H1 (cell line): Measurements from ENCODE around the gene ACSL3. TPM values are rescaled to one million over a fixed set of nuclear protein-coding genes. Genes with fewer than 3 reads are reported as not detected.

Experiments used
- ATF3 ChIP-seq: IDR thresholded peaks from 2 replicates; pipeline ENCODE4 v1.6.1; 2011; ENCODE audit warnings: low read depth, mild to moderate bottlenecking, low read length; ENCODE audit not compliant: insufficient read depth
- CHD7 ChIP-seq: fragments of 300-600 bp; sonication (generic); IDR thresholded peaks from 2 replicates; pipeline ENCODE4 v1.7.1; 2012; ENCODE audit warnings: low read length, moderate library complexity, mild to moderate bottlenecking, inconsistent platforms; ENCODE audit not compliant: insufficient replicate concordance
- CREB1 ChIP-seq: IDR thresholded peaks from 2 replicates; pipeline ENCODE4 v1.6.1; 2012; ENCODE audit warnings: inconsistent platforms
- EGR1 ChIP-seq: IDR thresholded peaks from 2 replicates; pipeline ENCODE4 v1.6.1; 2011; ENCODE audit warnings: low read depth, low read length, borderline replicate concordance
- HDAC2 ChIP-seq, 2 experiments: fragments of 300-600 bp in 1 of 2; sonication (generic) in 1 of 2; IDR thresholded peaks; 2 replicates each; pipeline ENCODE4 v1.6.1; 2011 to 2012; ENCODE audit warnings: low read depth in 2 of 2, low read length in 2 of 2, mild to moderate bottlenecking in 2 of 2, moderate library complexity in 2 of 2, borderline replicate concordance in 1 of 2, inconsistent platforms in 1 of 2
- JUN ChIP-seq: IDR thresholded peaks from 2 replicates; pipeline ENCODE4 v1.6.1; 2011; ENCODE audit warnings: low read depth, mild to moderate bottlenecking, improper control_type of control experiment, low read length
- KDM4A ChIP-seq: IDR thresholded peaks from one replicate; pipeline ENCODE4 v1.7.1; 2012; ENCODE audit warnings: low read depth, mild to moderate bottlenecking, moderate library complexity, low read length, inconsistent platforms; ENCODE audit not compliant: severe bottlenecking
- RBBP5 ChIP-seq: IDR thresholded peaks from 2 replicates; pipeline ENCODE4 v1.7.1; 2012; ENCODE audit warnings: low read depth, mild to moderate bottlenecking, inconsistent platforms, low read length, moderate library complexity, borderline replicate concordance
- SP1 ChIP-seq: IDR thresholded peaks from 2 replicates; pipeline ENCODE4 v1.6.1; 2011; ENCODE audit warnings: low read depth, low read length
- TCF12 ChIP-seq: IDR thresholded peaks from 2 replicates; pipeline ENCODE4 v1.6.1; 2011; ENCODE audit warnings: low read depth, mild to moderate bottlenecking, low read length
- TEAD4 ChIP-seq: IDR thresholded peaks from 2 replicates; pipeline ENCODE4 v1.6.1; 2012; ENCODE audit warnings: low read depth, low read length, inconsistent platforms, mixed read lengths
- ZNF274 ChIP-seq: IDR thresholded peaks from 2 replicates; pipeline ENCODE4 v1.7.0; 2012; ENCODE audit warnings: low read length, borderline replicate concordance; ENCODE audit errors: extremely low read depth
- polyA plus RNA-seq, 7 experiments: library from polyadenylated mRNA; depleted of rRNA in 3 of 7; stranded (reverse) in 5 of 7; unstranded in 2 of 7; fragments of >200 nt in 5 of 7; fragments of 200-250 nt in 2 of 7; gene quantifications; 1 replicate in 5 of 7; 2 replicates in 1 of 7; 4 replicates in 1 of 7; pipeline versions ENCODE4 v1.2.1 to v1.2.3, GENCODE V29; 2011 to 2013; ENCODE audit warnings: missing spikeins in 2 of 7, mixed read lengths in 2 of 7
- total RNA-seq: library from RNA; stranded (reverse); fragmentation: NEBNext Ultra II Directional; extraction: Animal tissue kit (Norgen Biotek cat#: 25700); gene quantifications from 2 replicates; pipeline ENCODE4 v1.2.1, GENCODE V29; 2021

The ACSL3 gene
- total and polyA plus RNA-seq, 2 of the 8 experiments (the other 6 are each of a cell fraction or from before 2014, with no cell fraction given), result 37.5 to 98.1 TPM

- no peak for TF ChIP-seq CHD7
- TF ChIP-seq EGR1, result no peak
- TF ChIP-seq ATF3, result no peak
- TF ChIP-seq HDAC2 (IDR thresholded peaks at IDR 0.05; ENCODE audit: borderline replicate concordance in 1 of 2, low read depth in 2 of 2, low read length in 2 of 2), result no peak
- no peak for TF ChIP-seq CREB1
- TF ChIP-seq TCF12, result no peak
- TF ChIP-seq RBBP5, result no peak
- TF ChIP-seq JUN, result no peak
- no peak for TF ChIP-seq TEAD4
- no peak for TF ChIP-seq ZNF274
- no peak for TF ChIP-seq SP1
- TF ChIP-seq KDM4A, result no peak
Observed at GRCh38 chr2:222883420-222883819, 22.6 kb downstream of the ACSL3 start (continued).
